Chondrocyte (in vitro differentiated cells): ENCODE results near the gene LCMT2. TPM values are rescaled to one million over a fixed set of nuclear protein-coding genes. Genes with fewer than 3 reads are reported as not detected.

Source experiments
- DNase-seq: peaks from one replicate; pipeline ENCODE4 v3.0.0; 2021; ENCODE audit warnings: mixed read lengths, low spot score
- H3K27ac Mint-ChIP-seq: one replicate; pipeline ENCODE4 v1.8.0; 2021; ENCODE audit warnings: mild to moderate bottlenecking, moderate library complexity, mixed read lengths; ENCODE audit not compliant: unreplicated experiment
- H3K27me3 Mint-ChIP-seq: 2 replicates; pipeline ENCODE4 v1.8.0; 2021; ENCODE audit warnings: low read depth, mixed read lengths
- H3K36me3 Mint-ChIP-seq: 2 replicates; pipeline ENCODE4 v1.8.0; 2021; ENCODE audit warnings: low read depth, mixed read lengths
- H3K4me1 Mint-ChIP-seq: 2 replicates; pipeline ENCODE4 v1.8.0; 2021; ENCODE audit warnings: low read depth, mild to moderate bottlenecking, mixed read lengths
- H3K4me3 Mint-ChIP-seq: one replicate; pipeline ENCODE4 v1.8.0; 2021; ENCODE audit warnings: mild to moderate bottlenecking, moderate library complexity, mixed read lengths; ENCODE audit not compliant: unreplicated experiment
- H3K9me3 Mint-ChIP-seq: 2 replicates; pipeline ENCODE4 v1.8.0; 2021; ENCODE audit warnings: low read depth, mixed read lengths
- total RNA-seq: library from RNA; stranded (reverse); gene quantifications from 3 replicates; pipeline ENCODE4 v1.2.1, GENCODE V29; 2021
- TF ChIP-seq, protein P1 (sequence below): fragments of 200-600 bp; sonication (generic); IDR thresholded peaks from 2 replicates; pipeline ENCODE4 v1.5.0; 2021; ENCODE audit warnings: antibody characterized with exemption, mild to moderate bottlenecking, moderate library complexity

Gene LCMT2
- total RNA-seq, 1 donor from 2014 or later = 8.4 TPM

GRCh38 chr15:43317566-43318184, 12.7 kb downstream of the LCMT2 start:
- peaks cover under 1% of the 10 kb centered on the region for H3K36me3 Mint-ChIP-seq
- no peak overlapping the region for H3K27ac Mint-ChIP-seq
- H3K27me3 Mint-ChIP-seq = peaks cover 25% of the 10 kb centered on the region
- H3K4me1 Mint-ChIP-seq = no peaks in the 10 kb centered on the region
- no peaks in the 10 kb centered on the region for H3K9me3 Mint-ChIP-seq
- TF ChIP-seq, protein P1, sequence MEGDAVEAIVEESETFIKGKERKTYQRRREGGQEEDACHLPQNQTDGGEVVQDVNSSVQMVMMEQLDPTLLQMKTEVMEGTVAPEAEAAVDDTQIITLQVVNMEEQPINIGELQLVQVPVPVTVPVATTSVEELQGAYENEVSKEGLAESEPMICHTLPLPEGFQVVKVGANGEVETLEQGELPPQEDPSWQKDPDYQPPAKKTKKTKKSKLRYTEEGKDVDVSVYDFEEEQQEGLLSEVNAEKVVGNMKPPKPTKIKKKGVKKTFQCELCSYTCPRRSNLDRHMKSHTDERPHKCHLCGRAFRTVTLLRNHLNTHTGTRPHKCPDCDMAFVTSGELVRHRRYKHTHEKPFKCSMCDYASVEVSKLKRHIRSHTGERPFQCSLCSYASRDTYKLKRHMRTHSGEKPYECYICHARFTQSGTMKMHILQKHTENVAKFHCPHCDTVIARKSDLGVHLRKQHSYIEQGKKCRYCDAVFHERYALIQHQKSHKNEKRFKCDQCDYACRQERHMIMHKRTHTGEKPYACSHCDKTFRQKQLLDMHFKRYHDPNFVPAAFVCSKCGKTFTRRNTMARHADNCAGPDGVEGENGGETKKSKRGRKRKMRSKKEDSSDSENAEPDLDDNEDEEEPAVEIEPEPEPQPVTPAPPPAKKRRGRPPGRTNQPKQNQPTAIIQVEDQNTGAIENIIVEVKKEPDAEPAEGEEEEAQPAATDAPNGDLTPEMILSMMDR = no peak
- DNase-seq = no peak
- no peak overlapping the region for H3K4me3 Mint-ChIP-seq

- Mint-ChIP-seq H3K36me3 (peaks cover 2% of the 10 kb centered on the region), H3K4me3 (no peak overlapping the region), H3K4me1 (no peaks in the 10 kb centered on the region), H3K9me3 (no peaks in the 10 kb centered on the region), H3K27ac (no peak overlapping the region), H3K27me3 (peaks cover 28% of the 10 kb centered on the region)
- DNase-seq = no peak
- TF ChIP-seq, protein P1 = no peak
Measured at GRCh38 chr15:43316971-43317346, 13.4 kb downstream of the LCMT2 start.

GRCh38 chr15:43316016-43316970, 14.1 kb downstream of the LCMT2 start:
- no peaks in the 10 kb centered on the region for H3K9me3 Mint-ChIP-seq
- peaks cover 2% of the 10 kb centered on the region for H3K36me3 Mint-ChIP-seq
- TF ChIP-seq, protein P1 = no peak
- no peak overlapping the region for H3K27ac Mint-ChIP-seq
- H3K27me3 Mint-ChIP-seq = peaks cover 30% of the 10 kb centered on the region
- DNase-seq = no peak
- no peak overlapping the region for H3K4me3 Mint-ChIP-seq
- H3K4me1 Mint-ChIP-seq = no peaks in the 10 kb centered on the region

- H3K27me3 Mint-ChIP-seq = peaks cover 41% of the 10 kb centered on the region
- H3K36me3 Mint-ChIP-seq = peaks cover 3% of the 10 kb centered on the region
- TF ChIP-seq, protein P1 = no peak
- no peaks in the 10 kb centered on the region for H3K4me1 Mint-ChIP-seq
- no peak overlapping the region for H3K27ac Mint-ChIP-seq
- DNase-seq = no peak
- no peak overlapping the region for H3K4me3 Mint-ChIP-seq
- H3K9me3 Mint-ChIP-seq = no peaks in the 10 kb centered on the region
Measured at GRCh38 chr15:43314171-43314570, 16.2 kb downstream of the LCMT2 start.

DNA sequence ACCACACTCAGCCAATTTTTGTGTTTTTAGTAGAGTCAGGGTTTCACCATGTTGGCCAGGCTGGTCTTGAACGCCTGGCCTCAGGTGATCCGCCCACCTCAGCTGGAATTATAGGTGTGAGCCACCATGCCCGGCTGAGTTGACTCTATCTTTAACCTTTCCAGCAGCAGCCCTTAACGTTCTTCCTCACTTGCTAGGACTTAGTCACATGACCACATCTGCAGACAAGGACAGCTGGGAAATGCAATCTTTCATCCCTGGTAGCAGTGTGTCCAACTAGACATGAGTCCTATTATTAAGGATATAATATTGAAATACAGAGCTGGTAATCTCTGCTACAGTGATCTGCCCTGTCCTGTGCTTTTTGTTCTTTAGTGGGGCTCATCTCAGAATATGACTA, 18.0 kb downstream of the LCMT2 start:
- Mint-ChIP-seq H3K4me1 (no peaks in the 10 kb centered on the region), H3K36me3 (peaks cover 3% of the 10 kb centered on the region), H3K27ac (no peak overlapping the region), H3K9me3 (no peaks in the 10 kb centered on the region), H3K27me3 (peaks cover 53% of the 10 kb centered on the region), H3K4me3 (no peak overlapping the region)
- TF ChIP-seq, protein P1 = no peak
- DNase-seq = no peak
